Neural progenitor cell (in vitro differentiated cells): ENCODE measurements around the gene KLHL33. TPM values are rescaled to one million over a fixed set of nuclear protein-coding genes. Genes with fewer than 3 reads are reported as not detected.

Experiments
- DNase-seq: peaks from one replicate; pipeline ENCODE4 v3.0.0-alpha.2; 2016; ENCODE audit warnings: low spot score
- H2AFZ ChIP-seq: fragments of 200-600 bp; sonication (generic); replicated peaks from 2 replicates; pipeline ENCODE4 v1.6.1; 2016; ENCODE audit warnings: antibody characterized with exemption
- H3F3A ChIP-seq: fragments of 200-600 bp; sonication (generic); 2 replicates; pipeline ENCODE4 v1.6.1; 2016; ENCODE audit warnings: antibody characterized with exemption, low read depth
- H3K27ac ChIP-seq: fragments of 200-600 bp; sonication (generic); 2 replicates; pipeline ENCODE4 v1.5.1; 2016; ENCODE audit warnings: mild to moderate bottlenecking
- H3K27me3 ChIP-seq: fragments of 200-600 bp; sonication (generic); 2 replicates; pipeline ENCODE4 v1.6.1; 2016; ENCODE audit warnings: mild to moderate bottlenecking, moderate library complexity
- H3K36me3 ChIP-seq: fragments of 200-600 bp; sonication (generic); 2 replicates; pipeline ENCODE4 v1.5.1; 2016
- H3K4me1 ChIP-seq: fragments of 200-600 bp; sonication (generic); 2 replicates; pipeline ENCODE4 v1.6.1; 2016; ENCODE audit warnings: mixed run types
- H3K4me2 ChIP-seq: fragments of 200-600 bp; sonication (generic); 2 replicates; pipeline ENCODE4 v1.6.1; 2016
- H3K4me3 ChIP-seq: fragments of 200-600 bp; sonication (generic); 2 replicates; pipeline ENCODE4 v1.5.1; 2016
- H3K79me2 ChIP-seq: fragments of 200-600 bp; sonication (generic); 2 replicates; pipeline ENCODE4 v1.6.1; 2016; ENCODE audit warnings: low read depth
- H3K9ac ChIP-seq: fragments of 200-600 bp; sonication (generic); 2 replicates; pipeline ENCODE4 v1.6.1; 2016
- H3K9me3 ChIP-seq: fragments of 200-600 bp; sonication (generic); 2 replicates; pipeline ENCODE4 v1.5.1; 2016; ENCODE audit warnings: low read depth
- H4K20me1 ChIP-seq: fragments of 200-600 bp; sonication (generic); 2 replicates; pipeline ENCODE4 v1.6.1; 2016; ENCODE audit warnings: low read depth
- H3K27ac Mint-ChIP-seq: 3 replicates; pipeline ENCODE4 v1.8.0; 2021; ENCODE audit warnings: mixed read lengths
- H3K27me3 Mint-ChIP-seq: 2 replicates; pipeline ENCODE4 v1.8.0; 2022; ENCODE audit warnings: low read depth, mild to moderate bottlenecking, inconsistent platforms, moderate library complexity, mixed read lengths; ENCODE audit not compliant: insufficient read depth
- H3K36me3 Mint-ChIP-seq: 3 replicates; pipeline ENCODE4 v1.8.0; 2021; ENCODE audit warnings: mixed read lengths
- H3K4me1 Mint-ChIP-seq: 3 replicates; pipeline ENCODE4 v1.8.0; 2021; ENCODE audit warnings: mixed read lengths
- H3K4me3 Mint-ChIP-seq: 3 replicates; pipeline ENCODE4 v1.8.0; 2021; ENCODE audit warnings: mild to moderate bottlenecking, moderate library complexity, mixed read lengths
- H3K9me3 Mint-ChIP-seq: 3 replicates; pipeline ENCODE4 v1.8.0; 2020; ENCODE audit warnings: mixed read lengths
- CTCF ChIP-seq: fragments of 200-600 bp; sonication (generic); IDR thresholded peaks from 2 replicates; pipeline ENCODE4 v1.5.1; 2017; ENCODE audit warnings: antibody characterized with exemption, mild to moderate bottlenecking
- EZH2 ChIP-seq: fragments of 200-600 bp; sonication (generic); IDR thresholded peaks from 2 replicates; pipeline ENCODE4 v1.6.1; 2017; ENCODE audit warnings: antibody characterized with exemption, mild to moderate bottlenecking, moderate library complexity
- EZH2phosphoT487 ChIP-seq: fragments of 200-600 bp; sonication (generic); IDR thresholded peaks from 2 replicates; pipeline ENCODE4 v1.6.1; 2017; ENCODE audit warnings: antibody characterized with exemption
- total RNA-seq: library from RNA; depleted of rRNA; stranded (reverse); fragments of >200 nt; gene quantifications from 2 replicates; pipeline ENCODE4 v1.2.3, GENCODE V29; 2015; ENCODE audit warnings: low replicate concordance

The KLHL33 gene
- total RNA-seq, 1 donor from 2014 or later: not detected

- H3K9ac ChIP-seq: peak overlapping the region; percentile 70
- H3K4me3 ChIP-seq: peak overlapping the region; percentile 70
- H3K36me3 Mint-ChIP-seq: peaks cover 15% of the 10 kb centered on the region
- H3K36me3 ChIP-seq: no peaks in the 10 kb centered on the region
- peaks cover 5% of the 10 kb centered on the region for H3K4me1 ChIP-seq
- peak; percentile 38 for DNase-seq
- H3K9me3 ChIP-seq: no peaks in the 10 kb centered on the region
- TF ChIP-seq EZH2 (no peak), EZH2phosphoT487 (no peak), CTCF (no peak)
- no peaks in the 10 kb centered on the region for H4K20me1 ChIP-seq
- H3K4me3 Mint-ChIP-seq: peak overlapping the region; percentile 96
- peak overlapping the region; percentile 82 for H3K27ac Mint-ChIP-seq
- peaks cover 12% of the 10 kb centered on the region for H3K4me1 Mint-ChIP-seq
- H2AFZ ChIP-seq: peak overlapping the region; percentile 98
- peaks cover 1% of the 10 kb centered on the region for H3K9me3 Mint-ChIP-seq
- no peak overlapping the region for H3K27ac ChIP-seq
- H3K27me3 ChIP-seq: no peaks in the 10 kb centered on the region
- H3F3A ChIP-seq: peaks cover 16% of the 10 kb centered on the region
- peaks cover 5% of the 10 kb centered on the region for H3K27me3 Mint-ChIP-seq
- peak overlapping the region; percentile 76 for H3K4me2 ChIP-seq
- peaks cover 28% of the 10 kb centered on the region for H3K79me2 ChIP-seq
These were observed 34.1 kb upstream of the KLHL33 start for GRCh38 chr14:20469890-20470602.

GRCh38 chr14:20469242-20469889 lies 33.4 kb upstream of the KLHL33 start, which contains the start of gene PNP:
Gene PNP (plus strand): TSS chr14:20469406. CDS start chr14:20469525, 119 bp downstream.
- no peaks in the 10 kb centered on the region for H4K20me1 ChIP-seq
- no peaks in the 10 kb centered on the region for H3K9me3 Mint-ChIP-seq

GRCh38 chr14:20468764-20469241 lies 32.8 kb upstream of the KLHL33 start:
- H3F3A ChIP-seq: peaks cover 16% of the 10 kb centered on the region
- DNase-seq: peak; percentile 36
- TF ChIP-seq EZH2 (peak; percentile 16), CTCF (no peak)
- no peak overlapping the region for H3K9ac ChIP-seq
- no peaks in the 10 kb centered on the region for H3K27me3 ChIP-seq
- H3K36me3 ChIP-seq: no peaks in the 10 kb centered on the region
- no peaks in the 10 kb centered on the region for H4K20me1 ChIP-seq
- peak overlapping the region; percentile 70 for H3K4me3 ChIP-seq
- Mint-ChIP-seq H3K9me3 (no peaks in the 10 kb centered on the region), H3K27ac (peak overlapping the region; percentile 98), H3K36me3 (peaks cover 3% of the 10 kb centered on the region), H3K4me3 (peak overlapping the region; percentile 96), H3K4me1 (peaks cover 12% of the 10 kb centered on the region), H3K27me3 (peaks cover 7% of the 10 kb centered on the region)
- peak overlapping the region; percentile 76 for H3K4me2 ChIP-seq
- no peak overlapping the region for H3K27ac ChIP-seq
- peaks cover 5% of the 10 kb centered on the region for H3K4me1 ChIP-seq
- peak overlapping the region; percentile 98 for H2AFZ ChIP-seq
- no peaks in the 10 kb centered on the region for H3K9me3 ChIP-seq
- H3K79me2 ChIP-seq: peaks cover 28% of the 10 kb centered on the region

More at GRCh38 chr14:20469242-20469889, 33.4 kb upstream of the KLHL33 start, which contains the start of gene PNP:
- peaks cover 16% of the 10 kb centered on the region for H3F3A ChIP-seq
- TF ChIP-seq EZH2phosphoT487 (no peak), EZH2 (no peak), CTCF (no peak)
- H3K79me2 ChIP-seq: peaks cover 28% of the 10 kb centered on the region
- peak within 1 kb of the TSS; percentile 70 for H3K4me3 ChIP-seq
- H3K27me3 ChIP-seq: no peaks in the 10 kb centered on the region
- H3K4me3 Mint-ChIP-seq: peak within 1 kb of the TSS; percentile 96
- peak within 1 kb of the TSS; percentile 76 for H3K4me2 ChIP-seq
- H3K4me1 ChIP-seq: peaks cover 5% of the 10 kb centered on the region
- H3K36me3 ChIP-seq: no peaks in the 10 kb centered on the region
- no peaks in the 10 kb centered on the region for H3K9me3 ChIP-seq
- peak; percentile 96 for DNase-seq
- H3K27ac ChIP-seq: no peak within 1 kb of the TSS
- peak within 1 kb of the TSS; percentile 98 for H3K27ac Mint-ChIP-seq
- peaks cover 9% of the 10 kb centered on the region for H3K36me3 Mint-ChIP-seq
- peaks cover 5% of the 10 kb centered on the region for H3K27me3 Mint-ChIP-seq
- H3K9ac ChIP-seq: peak within 1 kb of the TSS; percentile 70
- peak within 1 kb of the TSS; percentile 98 for H2AFZ ChIP-seq
- peaks cover 12% of the 10 kb centered on the region for H3K4me1 Mint-ChIP-seq
